ENCODE results near the gene LIPC.

GRCh38 chr15:58459045-58459444 is 27.3 kb downstream of the LIPC start:
- no peak for TF ChIP-seq CTCF (optimal IDR thresholded peaks at IDR 0.05 in 1 of 3, IDR thresholded peaks at IDR 0.05 in 1 of 3, conservative IDR thresholded peaks at IDR 0.05 in 1 of 3; ENCODE audit: extremely low read depth in 1 of 3, insufficient read depth in 2 of 3, low read length in 3 of 3)
- TF ChIP-seq EZH2 (IDR thresholded peaks at IDR 0.05; ENCODE audit: low read length) = no peak
